NCI-H187 (cell line): ENCODE results near the gene DIS3L2.
"Not testable (repeated sequence)": the region's sequence is repeated elsewhere in the genome, so short reads cannot be mapped to it uniquely, and the experiment has no call there.

Experiments used
- DNase-seq, 2 experiments: peaks; one replicate each; lab custom pipeline; 2025; lab: John Stamatoyannopoulos, UW

Gene DIS3L2

GRCh38 chr2:232058063-232058877 is 96.8 kb downstream of the DIS3L2 start:
- DNase-seq: no peak

GRCh38 chr2:232058931-232059330 is 97.4 kb downstream of the DIS3L2 start:
- no peak for DNase-seq

- DNase-seq: no peak
Measured at GRCh38 chr2:232061265-232061664, 99.8 kb downstream of the DIS3L2 start.

- no peak for DNase-seq
Measured at GRCh38 chr2:232073026-232073425, 111.5 kb downstream of the DIS3L2 start.

GRCh38 chr2:232073699-232074098 is 112.2 kb downstream of the DIS3L2 start:
- no peak for DNase-seq

GRCh38 chr2:232075080-232075479 is 113.6 kb downstream of the DIS3L2 start:
- no peak for DNase-seq

GRCh38 chr2:232075859-232076258 is 114.3 kb downstream of the DIS3L2 start:
- DNase-seq: no peak

GRCh38 chr2:232076272-232076671 is 114.8 kb downstream of the DIS3L2 start:
- no peak for DNase-seq

GRCh38 chr2:232076736-232077135 is 115.2 kb downstream of the DIS3L2 start:
- DNase-seq: no peak

- DNase-seq: no peak
Measured at GRCh38 chr2:232085164-232085563, 123.7 kb downstream of the DIS3L2 start.

- no peak for DNase-seq
Measured at GRCh38 chr2:232085826-232086425, 124.4 kb downstream of the DIS3L2 start.

GRCh38 chr2:232088771-232089170 is 127.3 kb downstream of the DIS3L2 start:
- DNase-seq: no peak

- DNase-seq: no peak
Measured at GRCh38 chr2:232094201-232094600, 132.7 kb downstream of the DIS3L2 start.

- DNase-seq: no peak
Measured at GRCh38 chr2:232094883-232095282, 133.4 kb downstream of the DIS3L2 start.

- DNase-seq: no peak
Measured at GRCh38 chr2:232097260-232097659, 135.7 kb downstream of the DIS3L2 start.

- no peak for DNase-seq
Measured at GRCh38 chr2:232097758-232098157, 136.2 kb downstream of the DIS3L2 start.

GRCh38 chr2:232102380-232102779 is 140.9 kb downstream of the DIS3L2 start:
- DNase-seq: no peak

GRCh38 chr2:232103140-232103737 is 141.7 kb downstream of the DIS3L2 start:
- DNase-seq: no peak

- no peak for DNase-seq
Measured at GRCh38 chr2:232104076-232104646, 142.6 kb downstream of the DIS3L2 start.

GRCh38 chr2:232111551-232111950 is 150.0 kb downstream of the DIS3L2 start:
- no peak for DNase-seq

GRCh38 chr2:232113821-232114220 is 152.3 kb downstream of the DIS3L2 start:
- no peak for DNase-seq

GRCh38 chr2:232115728-232116361 is 154.3 kb downstream of the DIS3L2 start:
- DNase-seq: not testable (repeated sequence)
